Measurements from ENCODE around the gene ADGRF1.

GRCh38 chr6:47032974-47033765, 9.0 kb downstream of the ADGRF1 start:
- TF ChIP-seq CTCF (IDR thresholded peaks at IDR 0.05): no peak
- TF ChIP-seq USF2 (IDR thresholded peaks at IDR 0.05): no peak
- no peak for TF ChIP-seq ELK1 (IDR thresholded peaks at IDR 0.05; ENCODE audit: low read depth, low read length)
- TF ChIP-seq JUNB (IDR thresholded peaks at IDR 0.05): no peak
- no peak for TF ChIP-seq MYC (IDR thresholded peaks at IDR 0.05; ENCODE audit: borderline replicate concordance, low read length)
- no peak for TF ChIP-seq EP300 (IDR thresholded peaks at IDR 0.05)

Measured in A549 (cell line).